Stimulated activated CD4-positive, alpha-beta T cell treated with anti-CD3 and anti-CD28 coated beads, Interleukin-15, amount 100 ng/mL, for 24 hours (primary cell): ENCODE measurements around the gene DZIP1.

ENCODE experiments used
- DNase-seq: peaks from one replicate; pipeline ENCODE4 v3.0.0-alpha.2; 2020

The DZIP1 gene

DNA sequence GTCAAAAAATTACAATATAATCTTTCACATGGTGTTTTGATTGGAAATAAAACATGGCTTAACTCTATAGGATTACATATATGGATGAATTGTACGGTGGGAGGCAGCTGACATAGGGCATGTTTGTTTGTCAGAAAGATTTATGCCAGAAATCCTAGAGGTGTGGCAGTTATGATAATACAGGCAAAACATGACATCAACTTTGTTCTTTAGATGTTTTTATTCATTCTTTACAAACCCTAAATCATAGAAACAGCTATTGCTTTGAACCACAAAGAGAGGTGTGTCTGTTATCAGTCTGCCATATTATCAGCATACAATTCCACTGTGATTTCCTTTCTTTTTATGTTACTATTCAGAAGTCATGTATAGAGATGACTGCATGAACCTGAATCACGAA is 100.2 kb downstream of the DZIP1 start:
- DNase-seq: no peak

DNA sequence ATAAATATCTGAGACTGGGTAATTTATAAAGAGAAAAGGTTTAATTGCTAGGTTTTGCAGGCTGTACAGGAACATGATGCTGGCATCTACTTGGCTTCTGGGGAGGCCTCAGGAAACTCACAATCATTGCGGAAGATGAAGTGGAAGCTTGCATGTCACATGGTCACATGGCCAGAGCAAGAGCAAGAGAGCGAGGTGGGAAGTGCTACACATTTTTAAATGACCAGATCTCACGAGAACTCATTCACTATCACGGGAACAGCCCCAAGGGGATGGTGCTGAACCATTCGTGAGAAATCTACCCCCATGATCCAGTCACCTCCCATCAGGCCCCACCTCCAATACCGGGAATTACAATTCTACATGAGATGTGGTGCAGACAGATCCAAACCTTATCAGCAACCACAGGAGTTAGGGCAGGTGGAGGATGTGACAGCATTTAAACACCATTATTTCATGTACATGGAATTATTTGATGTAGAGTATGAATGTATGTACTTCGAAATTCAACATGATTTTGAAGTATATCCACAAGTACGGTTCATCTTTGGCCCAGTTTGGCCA is 102.5 kb downstream of the DZIP1 start:
- no peak for DNase-seq

- DNase-seq: no peak
Observed at GRCh38 chr13:95541308-95541707, 103.2 kb downstream of the DZIP1 start.

- no peak for DNase-seq
Observed at GRCh38 chr13:95540888-95541287, 103.6 kb downstream of the DZIP1 start.

- DNase-seq: no peak
Observed at GRCh38 chr13:95536632-95537241, 107.8 kb downstream of the DZIP1 start.

GRCh38 chr13:95535243-95535642 is 109.3 kb downstream of the DZIP1 start:
- peak; percentile 6 for DNase-seq

DNA sequence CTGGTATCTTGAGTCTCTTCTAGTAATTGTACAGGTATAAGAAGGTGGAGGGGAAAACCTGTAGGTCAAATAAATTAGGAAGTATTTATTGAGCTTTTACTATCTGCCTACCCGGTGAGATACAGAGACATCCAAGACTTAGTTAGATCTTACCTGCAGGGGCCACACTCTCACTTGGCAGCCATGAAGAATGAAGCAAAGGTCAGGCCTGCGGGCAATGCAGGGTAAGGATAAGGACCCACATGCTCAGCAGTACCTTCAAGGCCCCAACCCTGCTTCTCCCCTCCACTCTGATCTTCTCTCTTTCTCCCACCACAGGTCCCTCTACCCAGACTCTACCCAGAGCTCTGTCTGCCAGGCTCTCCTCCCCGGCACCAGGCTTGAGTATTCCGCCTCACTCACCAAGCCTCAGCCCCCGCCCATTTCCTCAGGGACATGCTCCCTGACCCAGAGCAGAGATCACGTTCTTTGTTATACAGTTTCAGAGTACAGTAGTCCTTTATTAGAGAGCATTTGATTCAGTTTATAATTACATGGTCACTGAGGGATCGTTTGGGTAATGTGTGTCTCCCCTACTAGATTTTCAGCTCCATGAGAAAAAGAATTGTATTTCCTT is 110.9 kb downstream of the DZIP1 start:
- DNase-seq: no peak

- DNase-seq: no peak
Observed at GRCh38 chr13:95530178-95530577, 114.3 kb downstream of the DZIP1 start.
